Inferior parietal cortex (tissue), 1 donor: Measurements from ENCODE around the gene SUGCT.
"Not testable (repeated sequence)": the region's sequence is repeated elsewhere in the genome, so short reads cannot be mapped to it uniquely, and the experiment has no call there.

Source experiments
- DNase-seq: peaks from one replicate; pipeline ENCODE4 v3.0.0-alpha.2; 2016; ENCODE audit errors: extremely low spot score

Gene SUGCT

GRCh38 chr7:40134428-40135316 lies at the start of gene SUGCT, which contains the start of gene MPLKIP:
TSS of gene SUGCT (plus strand) at chr7:40135005.
TSS of gene MPLKIP (minus strand) at chr7:40134622. CDS start at chr7:40134567, 55 bp downstream.
- peak; percentile 91 for DNase-seq

DNA sequence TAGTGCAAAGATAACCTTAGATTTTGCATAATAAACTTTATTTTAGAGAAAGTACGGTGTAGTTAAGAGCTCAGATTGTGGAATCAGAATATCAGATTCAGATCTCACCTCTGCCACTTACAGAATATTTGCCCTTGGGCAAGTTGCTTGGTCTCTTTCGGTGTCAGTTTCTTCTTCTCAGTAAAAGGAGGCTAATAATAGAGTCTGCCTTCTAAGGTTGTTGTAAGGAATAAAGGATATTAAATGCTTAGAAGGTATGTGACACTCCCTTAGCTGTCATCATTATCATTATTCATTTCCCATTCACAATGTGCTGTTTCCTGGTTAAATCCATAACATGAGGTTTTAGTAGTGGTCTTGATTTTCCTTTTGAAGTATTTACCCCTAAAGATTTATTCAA lies 42.6 kb upstream of the SUGCT start:
- DNase-seq = no peak

DNA sequence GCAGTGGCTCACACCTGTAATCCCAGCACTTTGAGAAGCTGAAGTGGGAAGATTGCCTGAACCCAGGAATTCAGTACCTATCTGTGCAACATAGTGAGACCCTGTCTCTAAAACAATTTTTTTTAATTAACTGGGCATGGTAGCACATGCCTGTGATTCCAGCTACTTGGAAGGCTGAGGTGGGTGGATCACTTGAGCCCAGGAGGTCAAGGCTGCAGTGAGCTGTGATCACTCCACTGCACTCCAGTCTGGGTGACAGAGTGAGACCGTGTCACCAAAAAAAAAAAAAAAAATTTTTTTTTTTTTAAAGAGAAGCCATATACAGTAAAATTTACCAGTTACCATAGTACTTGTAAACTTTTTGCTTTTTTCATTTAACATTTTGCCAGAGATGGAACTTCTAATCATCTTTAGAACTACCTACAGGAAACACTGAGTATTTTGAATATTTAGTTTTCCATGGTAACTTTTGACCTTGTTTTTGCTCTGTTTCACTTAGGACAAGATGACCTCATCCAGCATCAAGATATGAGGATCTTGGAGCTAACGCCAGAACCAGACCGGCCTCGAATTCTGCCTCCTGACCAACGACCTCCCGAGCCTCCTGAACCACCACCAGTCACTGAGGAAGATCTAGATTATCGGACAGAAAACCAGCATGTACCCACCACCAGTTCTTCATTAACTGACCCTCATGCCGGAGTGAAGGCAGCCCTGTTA lies 41.0 kb upstream of the SUGCT start:
- no peak for DNase-seq

DNA sequence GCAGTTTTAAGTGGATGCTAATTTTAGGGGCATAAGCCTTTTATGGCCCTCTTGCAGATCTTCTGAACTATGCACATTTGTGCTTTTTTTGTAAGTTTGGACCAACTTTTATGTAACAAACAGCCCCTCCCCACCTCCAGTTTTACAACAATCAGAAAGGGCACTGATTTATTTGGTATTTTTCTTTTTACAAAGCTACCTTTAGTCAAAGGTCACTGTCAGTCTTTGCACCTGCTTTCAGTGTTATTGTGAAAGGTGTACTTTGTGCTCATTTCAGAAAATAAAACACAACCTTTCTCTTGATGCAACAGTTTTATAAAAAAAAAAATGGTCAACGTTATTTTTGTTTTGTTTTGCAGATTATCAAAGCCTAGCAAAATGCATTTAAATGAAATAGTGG lies 39.6 kb upstream of the SUGCT start:
- no peak for DNase-seq

DNA sequence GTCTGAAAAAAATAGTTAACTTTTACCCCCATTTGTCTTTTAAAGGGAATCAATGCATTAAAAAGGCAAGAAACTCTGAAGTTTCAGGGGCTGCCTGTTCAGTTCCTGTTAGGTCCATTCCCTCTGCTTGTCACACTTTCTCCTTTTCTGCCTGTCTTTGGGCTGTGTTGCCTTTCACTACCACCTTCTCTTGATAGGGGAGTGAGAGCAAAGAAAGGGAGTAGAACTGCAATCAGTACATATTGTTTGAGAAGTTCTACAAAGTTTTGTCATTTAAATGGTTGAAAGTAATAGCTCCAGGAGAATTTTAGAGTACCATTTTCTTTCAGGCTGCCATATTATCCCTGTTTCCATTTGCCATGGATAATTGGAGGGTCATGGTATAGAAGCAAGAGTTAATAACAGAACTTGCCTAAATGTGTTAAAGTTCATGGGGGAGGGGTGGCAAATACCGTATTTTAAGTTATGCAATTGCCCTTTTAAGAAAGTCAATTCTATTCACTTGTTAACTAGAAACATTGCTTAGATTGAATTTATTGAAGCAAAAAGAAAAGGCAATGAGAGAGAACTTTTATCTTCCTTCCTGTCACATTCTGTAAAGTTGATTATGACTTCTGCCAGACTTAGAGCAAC lies 39.0 kb upstream of the SUGCT start:
- DNase-seq = no peak

- DNase-seq = no peak
These were observed 37.1 kb upstream of the SUGCT start for GRCh38 chr7:40097728-40098127.

DNA sequence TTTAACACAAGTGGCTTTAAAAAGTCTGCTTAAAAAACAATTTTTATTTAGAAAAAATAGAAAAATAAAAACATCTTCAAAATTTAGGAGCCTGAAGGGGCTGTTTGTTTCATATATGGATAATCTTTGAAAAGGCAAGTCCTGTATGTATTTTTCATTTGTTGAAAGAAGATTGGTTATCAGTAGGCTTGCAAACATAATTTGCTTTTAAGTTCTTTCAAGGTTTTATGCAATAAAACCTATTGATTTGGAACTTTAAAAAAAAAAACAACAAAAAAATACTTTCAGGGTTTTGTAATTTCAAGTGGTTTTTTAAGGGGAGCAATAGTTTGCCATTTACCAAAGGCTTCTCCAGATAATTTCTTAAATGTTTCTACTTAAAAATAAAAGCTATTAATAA lies 36.0 kb upstream of the SUGCT start:
- DNase-seq = no peak

- DNase-seq = no peak
These were observed 35.0 kb upstream of the SUGCT start for GRCh38 chr7:40099837-40100236.

GRCh38 chr7:40101201-40101600 lies 33.6 kb upstream of the SUGCT start:
- no peak for DNase-seq

GRCh38 chr7:40102897-40103296 lies 31.9 kb upstream of the SUGCT start:
- DNase-seq = no peak

DNA sequence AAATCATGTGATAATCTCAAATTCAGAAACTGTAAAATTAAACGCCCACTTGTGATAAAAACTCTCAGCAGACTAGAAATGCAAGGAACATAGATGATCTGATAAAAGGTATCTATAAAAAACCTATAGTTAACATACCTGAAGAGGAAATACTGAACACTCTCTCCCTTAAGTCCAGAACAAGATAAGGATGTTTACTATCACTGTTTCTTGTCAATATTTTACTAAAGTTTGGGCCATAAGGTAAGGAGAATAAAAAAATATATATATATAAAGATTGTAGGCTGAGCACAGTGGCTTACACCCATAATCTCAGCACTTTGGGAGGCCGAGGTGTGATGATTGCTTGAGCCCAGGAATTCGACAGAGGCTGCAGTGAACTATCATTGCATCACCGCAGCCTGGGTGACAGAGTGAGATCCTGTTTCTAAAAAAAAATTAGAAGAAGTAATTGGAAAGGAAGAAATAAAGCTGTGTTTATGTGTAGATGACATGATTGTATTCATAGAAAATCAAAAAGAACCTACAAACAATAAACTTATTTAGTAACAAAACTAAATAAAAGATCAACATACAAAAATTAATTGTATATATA lies 28.8 kb upstream of the SUGCT start:
- no peak for DNase-seq

DNA sequence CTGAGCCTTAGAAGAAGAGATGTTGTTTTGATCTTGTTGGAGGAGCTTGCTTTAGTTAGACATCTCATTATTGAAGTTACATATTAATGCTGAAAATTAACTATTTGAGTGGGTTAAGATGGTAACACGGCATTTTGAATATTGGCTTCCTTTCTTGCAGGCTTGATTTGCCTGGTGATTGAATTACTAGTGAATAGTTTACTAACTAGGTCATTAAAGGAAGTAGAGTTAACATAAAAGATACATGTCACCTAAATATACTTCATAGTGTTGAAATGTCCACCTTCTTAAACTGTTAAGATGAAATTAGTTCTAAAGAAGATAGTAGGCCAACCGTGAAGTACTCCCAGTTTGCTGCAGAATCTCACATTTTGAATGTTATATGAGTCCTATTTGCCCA lies 18.9 kb upstream of the SUGCT start:
- no peak for DNase-seq

GRCh38 chr7:40117199-40117598 lies 17.6 kb upstream of the SUGCT start:
- not testable (repeated sequence) for DNase-seq

- not testable (repeated sequence) for DNase-seq
These were observed 16.6 kb upstream of the SUGCT start for GRCh38 chr7:40118201-40118600.

DNA sequence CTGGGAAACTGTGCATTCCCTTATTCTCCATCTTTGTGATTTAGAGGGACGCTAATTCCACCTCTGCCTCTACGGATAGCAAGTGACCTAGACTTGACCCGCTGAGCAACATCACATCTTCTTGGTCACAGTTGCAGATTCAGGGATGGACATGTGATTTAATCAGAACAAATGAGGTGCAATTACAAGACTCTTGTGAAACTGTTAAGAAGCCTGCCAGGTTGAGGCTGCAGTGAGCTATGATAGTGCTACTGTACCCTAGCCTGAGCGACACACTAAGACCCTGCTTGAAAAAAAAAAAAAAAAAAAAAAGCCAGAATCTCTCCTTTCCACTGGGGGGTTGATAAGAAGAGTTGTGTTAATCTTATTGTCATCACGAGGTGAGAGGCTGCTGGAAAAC lies 14.8 kb upstream of the SUGCT start:
- no peak for DNase-seq

GRCh38 chr7:40122100-40122939 lies 12.5 kb upstream of the SUGCT start:
- DNase-seq = not testable (repeated sequence)

DNA sequence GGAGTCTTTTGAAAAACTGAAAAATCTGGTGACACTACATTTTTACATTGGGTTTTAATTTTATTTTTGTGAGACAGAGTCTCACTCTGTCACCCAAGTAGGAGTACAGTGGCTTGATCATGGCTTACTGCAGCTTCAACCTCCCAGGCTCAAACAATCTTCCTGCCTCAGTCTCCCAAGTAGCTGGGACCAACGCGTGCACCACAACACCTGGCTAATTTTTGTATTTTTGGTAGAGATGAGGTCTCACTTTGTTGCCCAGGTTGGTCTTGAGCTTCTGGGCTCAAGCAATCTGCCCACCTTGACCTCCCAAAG lies 11.9 kb upstream of the SUGCT start:
- no peak for DNase-seq

DNA sequence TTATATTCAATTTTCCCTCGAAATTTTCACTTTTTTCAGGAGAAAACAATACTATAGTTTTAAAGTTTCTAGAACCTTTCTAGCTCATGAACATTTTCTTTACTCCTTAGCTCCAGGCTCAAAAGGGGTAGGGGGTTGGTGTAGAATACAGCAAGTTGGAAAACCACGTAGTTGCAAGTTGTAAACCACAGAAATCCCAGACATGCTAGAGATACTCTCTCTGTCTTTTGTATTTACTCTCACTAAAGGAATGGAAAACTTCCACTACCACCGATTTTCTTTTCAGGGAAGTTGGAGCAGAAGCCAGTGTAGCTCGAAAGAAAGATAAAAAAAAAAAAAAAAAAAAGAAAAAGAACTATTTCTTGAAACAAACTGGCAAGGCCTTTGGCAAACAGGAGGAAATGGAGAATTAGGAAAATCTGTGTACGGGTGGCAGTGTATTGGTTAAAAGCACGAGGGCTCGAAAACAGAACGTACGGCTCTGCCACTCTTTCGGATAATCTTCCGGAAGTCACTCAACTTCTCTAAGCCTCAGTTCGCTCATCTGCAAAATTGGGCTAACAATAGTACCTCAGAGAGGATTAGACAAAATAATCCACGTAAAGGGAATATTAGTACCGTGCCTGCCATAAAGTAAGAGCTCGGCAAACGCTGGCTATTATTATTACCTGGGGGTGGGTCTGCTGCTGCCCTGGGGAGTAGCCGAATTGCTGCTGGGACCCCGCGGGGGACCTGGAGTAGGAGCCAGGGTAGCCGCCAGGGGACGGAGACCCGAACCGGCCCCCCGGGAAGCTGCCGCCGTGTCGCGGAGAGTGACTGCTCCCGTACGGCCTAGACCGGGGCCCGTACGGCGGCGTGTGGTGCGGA lies 1.0 kb upstream of the SUGCT start:
- no peak for DNase-seq

GRCh38 chr7:40135317-40135610 lies 459 bp downstream of the SUGCT start:
- peak; percentile 20 for DNase-seq

DNA sequence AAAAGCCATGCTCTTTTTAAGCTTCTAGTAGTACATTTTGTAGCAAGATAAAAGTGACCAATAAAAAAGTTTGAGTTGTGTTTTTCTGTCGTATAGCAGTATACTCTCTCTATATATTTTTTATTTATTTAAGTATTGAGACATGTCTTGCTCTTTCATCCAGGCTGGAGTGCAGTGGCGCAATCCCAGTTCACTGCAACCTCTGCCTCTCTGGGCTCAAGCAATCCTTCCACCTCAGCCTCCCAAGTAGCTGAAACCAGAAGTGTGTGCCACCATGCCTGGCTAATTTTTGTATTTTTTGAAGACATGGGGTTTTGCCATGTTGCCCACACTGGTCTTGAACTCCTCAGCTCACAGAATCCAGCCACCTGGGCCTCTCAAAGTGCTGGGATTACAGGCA lies 2.8 kb downstream of the SUGCT start:
- DNase-seq = no peak

GRCh38 chr7:40138973-40139372 lies 4.2 kb downstream of the SUGCT start:
- no peak for DNase-seq
